Naive thymus-derived CD8-positive, alpha-beta T cell (primary cell): Measurements from ENCODE around the gene GHDC. TPM values are rescaled to one million over a fixed set of nuclear protein-coding genes. Genes with fewer than 3 reads are reported as not detected.
"Not testable (repeated sequence)": the region's sequence is repeated elsewhere in the genome, so short reads cannot be mapped to it uniquely, and the experiment has no call there.

Experiments
- ATAC-seq, 2 donors: fragments of 150-1000 bp; cut with Tn5 transposase in 1 of 2; sonication (Bioruptor Pico), chemical (Tn5 transposase) in 1 of 2; 1 replicate in 1 of 2; 2 replicates in 1 of 2; pipeline ENCODE4 v1.10.0; 2021; ENCODE audit warnings: mild to moderate bottlenecking in 2 of 2, moderate library complexity in 2 of 2
- POLR2A ChIA-PET: fragments of 350-600 bp; sonication (Branson Sonifier 250); formaldehyde crosslinking; loops from one replicate; lab custom pipeline; 2021; ENCODE audit warnings: antibody characterized with exemption; lab: Charles Lee
- DNase-seq, 10 donors: peaks; one replicate each; pipeline versions ENCODE4 v3.0.0 to v3.0.0-alpha.2; 2020 to 2022
- H3K27ac Mint-ChIP-seq, 10 donors: one replicate each; pipeline ENCODE4 v1.8.0; 2020 to 2022; ENCODE audit warnings: mild to moderate bottlenecking in 10 of 10, mixed read lengths in 10 of 10, moderate library complexity in 4 of 10, inconsistent platforms in 1 of 10
- H3K27me3 Mint-ChIP-seq, 5 donors: one replicate each; pipeline ENCODE4 v1.8.0; 2021 to 2022; ENCODE audit warnings: mixed read lengths in 5 of 5
- H3K36me3 Mint-ChIP-seq, 3 donors: one replicate each; pipeline ENCODE4 v1.8.0; 2020 to 2022; ENCODE audit warnings: mixed read lengths in 3 of 3, mild to moderate bottlenecking in 2 of 3, inconsistent platforms in 1 of 3
- H3K4me1 Mint-ChIP-seq, 4 donors: one replicate each; pipeline ENCODE4 v1.8.0; 2021 to 2022; ENCODE audit warnings: mixed read lengths in 4 of 4
- H3K4me3 Mint-ChIP-seq, 10 donors: one replicate each; pipeline ENCODE4 v1.8.0; 2020 to 2022; ENCODE audit warnings: mild to moderate bottlenecking in 10 of 10, mixed read lengths in 10 of 10, moderate library complexity in 6 of 10, inconsistent platforms in 1 of 10
- H3K9me3 Mint-ChIP-seq, 9 donors: one replicate each; pipeline ENCODE4 v1.8.0; 2020 to 2022; ENCODE audit warnings: mixed read lengths in 9 of 9, mild to moderate bottlenecking in 3 of 9, inconsistent platforms in 1 of 9, moderate library complexity in 1 of 9
- polyA plus RNA-seq, 3 donors: library from polyadenylated mRNA; unstranded; fragments of 300-500 nt; fragmentation: Illumina TruSeq; gene quantifications; one replicate each; pipeline ENCODE4 v1.2.3, GENCODE V29; 2021
- total RNA-seq, 8 experiments: library from RNA in 2 of 8; stranded (reverse) in 2 of 8; gene quantifications; one replicate each; pipeline ENCODE4 v1.2.3 and lab custom pipeline; 2021 to 2026

GHDC gene
- total and polyA plus RNA-seq, 5 experiments from 2014 or later = 15.3 to 29.6 (median 21.5) TPM

GRCh38 chr17:42189651-42189965 is 4.7 kb downstream of the GHDC start:
- H3K27ac Mint-ChIP-seq = no peak overlapping the region
- H3K4me1 Mint-ChIP-seq = peaks cover 18 to 37% (median 30%) of the 10 kb centered on the region in 4 donors
- no peak for ATAC-seq
- no peak overlapping the region for H3K4me3 Mint-ChIP-seq
- no peaks in the 10 kb centered on the region for H3K9me3 Mint-ChIP-seq
- DNase-seq = peak in 1 of 10 donors; percentile 53
- POLR2A ChIA-PET = interaction anchor here (1.1 kb wide), 1 partner anchor 8 kb away, joined by 3 read pairs; the partner anchor contains the start of gene KCNH4
- peaks cover 0 to 1% (median 0%) of the 10 kb centered on the region in 3 donors for H3K36me3 Mint-ChIP-seq
- H3K27me3 Mint-ChIP-seq = no peaks in the 10 kb centered on the region

- Mint-ChIP-seq H3K27me3 (no peaks in the 10 kb centered on the region), H3K4me1 (peaks cover 17 to 36% (median 28%) of the 10 kb centered on the region in 4 donors), H3K27ac (peak overlapping the region in 2 of 10 donors; percentile 11 to 27), H3K36me3 (peaks cover 0 to 1% (median 0%) of the 10 kb centered on the region in 3 donors), H3K9me3 (no peaks in the 10 kb centered on the region), H3K4me3 (peak overlapping the region in 1 of 10 donors; percentile 56)
- ATAC-seq (no peak), DNase-seq (peak in 1 of 10 donors; percentile 4)
- POLR2A ChIA-PET = interaction anchor here (1.0 to 1.9 kb wide), 3 partner anchors 8 to 10 kb away, joined by 3 to 4 read pairs (median 3); partner anchors contain the start of gene KCNH4
These were observed 5.3 kb downstream of the GHDC start for GRCh38 chr17:42188749-42189650.

GRCh38 chr17:42187833-42188232 is 6.5 kb downstream of the GHDC start:
- Mint-ChIP-seq H3K4me1 (peaks cover 16 to 35% (median 28%) of the 10 kb centered on the region in 4 donors), H3K27ac (peak overlapping the region in 2 of 10 donors; percentile 21 to 78), H3K9me3 (no peaks in the 10 kb centered on the region), H3K27me3 (no peaks in the 10 kb centered on the region), H3K4me3 (no peak overlapping the region), H3K36me3 (peaks cover 0 to under 1% (median 0%) of the 10 kb centered on the region in 3 donors)
- POLR2A ChIA-PET = interaction anchor here (1.0 to 1.9 kb wide), 2 partner anchors 9 kb away, joined by 3 to 4 read pairs; no protein-coding TSS in a partner anchor
- peak in 1 of 10 donors; percentile 6 for DNase-seq
- ATAC-seq = no peak

GRCh38 chr17:42186191-42186590 is 8.1 kb downstream of the GHDC start:
- Mint-ChIP-seq H3K27ac (peak overlapping the region in 4 of 10 donors; percentile 43 to 76 (median 59)), H3K4me1 (peaks cover 14 to 36% (median 31%) of the 10 kb centered on the region in 4 donors), H3K4me3 (peak overlapping the region in 4 of 10 donors; percentile 15 to 59 (median 37)), H3K27me3 (peaks cover 0 to 10% (median 3%) of the 10 kb centered on the region in 5 donors)
- DNase-seq, H3K36me3 Mint-ChIP-seq, H3K9me3 Mint-ChIP-seq, ATAC-seq: not testable (repeated sequence)
- POLR2A ChIA-PET = interaction anchor here (0.6 to 0.8 kb wide), 4 partner anchors 8 to 166 kb away, joined by 3 to 4 read pairs (median 3); partner anchors contain the start of gene GHDC

GRCh38 chr17:42185621-42185930 is 8.7 kb downstream of the GHDC start:
- Mint-ChIP-seq H3K27ac (peak overlapping the region in 1 of 10 donors; percentile 17), H3K36me3 (no peaks in the 10 kb centered on the region), H3K4me1 (peaks cover 14 to 39% (median 33%) of the 10 kb centered on the region in 4 donors), H3K9me3 (no peaks in the 10 kb centered on the region), H3K4me3 (peak overlapping the region in 3 of 10 donors; percentile 28 to 97 (median 78)), H3K27me3 (peaks cover 0 to 11% (median 3%) of the 10 kb centered on the region in 5 donors)
- peak in 1 of 10 donors; percentile 60 for DNase-seq
- POLR2A ChIA-PET = interaction anchor here (0.7 to 0.8 kb wide), 2 partner anchors 9 to 66 kb away, joined by 3 to 4 read pairs; partner anchors contain the start of gene GHDC
- no peak for ATAC-seq

GRCh38 chr17:42184713-42185620 is 9.3 kb downstream of the GHDC start, which contains the start of gene HCRT:
HCRT (minus strand) TSS chr17:42185452; CDS start chr17:42185365, 87 bp downstream.
- Mint-ChIP-seq H3K4me3 (peak within 1 kb of the TSS; percentile 76 to 97 (median 86)), H3K36me3 (no peaks in the 10 kb centered on the region), H3K4me1 (peaks cover 12 to 42% (median 38%) of the 10 kb centered on the region in 4 donors), H3K27me3 (peaks cover 0 to 16% (median 3%) of the 10 kb centered on the region in 5 donors), H3K27ac (peak within 1 kb of the TSS; percentile 56 to 89 (median 77)), H3K9me3 (no peaks in the 10 kb centered on the region)
- peak in 3 of 10 donors; percentile 10 to 52 (median 14) for DNase-seq
- POLR2A ChIA-PET = interaction anchor here (1.2 to 2.1 kb wide), 6 partner anchors 9 to 107 kb away, joined by 3 to 14 read pairs (median 4); partner anchors contain the start of genes GHDC and STAT5A
- no peak for ATAC-seq

- Mint-ChIP-seq H3K4me1 (peaks cover 12 to 45% (median 43%) of the 10 kb centered on the region in 4 donors), H3K27me3 (peaks cover 3 to 25% (median 7%) of the 10 kb centered on the region in 5 donors), H3K4me3 (peak overlapping the region; percentile 78 to 97 (median 93)), H3K27ac (peak overlapping the region; percentile 83 to 94 (median 90)), H3K9me3 (no peaks in the 10 kb centered on the region), H3K36me3 (no peaks in the 10 kb centered on the region)
- ATAC-seq (peak; percentile 72 to 74), DNase-seq (peak; percentile 44 to 83 (median 74))
- POLR2A ChIA-PET = interaction anchor here (0.6 to 2.1 kb wide), 9 partner anchors 10 to 118 kb away, joined by 3 to 14 read pairs (median 4); partner anchors contain the start of genes GHDC and STAT5A
These were observed 10.3 kb downstream of the GHDC start for GRCh38 chr17:42183741-42184711.

GRCh38 chr17:42182927-42183734 is 11.2 kb downstream of the GHDC start:
- Mint-ChIP-seq H3K36me3 (no peaks in the 10 kb centered on the region), H3K4me3 (peak overlapping the region; percentile 78 to 97 (median 93)), H3K27ac (peak overlapping the region; percentile 83 to 94 (median 90)), H3K27me3 (peaks cover 7 to 34% (median 11%) of the 10 kb centered on the region in 5 donors), H3K4me1 (peaks cover 14 to 47% (median 45%) of the 10 kb centered on the region in 4 donors), H3K9me3 (no peaks in the 10 kb centered on the region)
- POLR2A ChIA-PET = interaction anchor here (0.6 to 2.1 kb wide), 6 partner anchors 9 to 117 kb away, joined by 3 to 14 read pairs (median 4); partner anchors contain the start of genes GHDC and STAT5A
- ATAC-seq (no peak), DNase-seq (no peak)

GRCh38 chr17:42181851-42182207 is 12.5 kb downstream of the GHDC start:
- H3K27ac Mint-ChIP-seq = peak overlapping the region in 1 of 10 donors; percentile 4
- H3K36me3 Mint-ChIP-seq = no peaks in the 10 kb centered on the region
- POLR2A ChIA-PET = interaction anchor here (0.6 to 3.3 kb wide), 5 partner anchors 8 to 66 kb away, joined by 3 to 14 read pairs (median 3); partner anchors contain the start of gene GHDC
- no peaks in the 10 kb centered on the region for H3K9me3 Mint-ChIP-seq
- ATAC-seq = no peak
- peaks cover 7 to 43% (median 11%) of the 10 kb centered on the region in 5 donors for H3K27me3 Mint-ChIP-seq
- H3K4me1 Mint-ChIP-seq = peaks cover 14 to 48% (median 46%) of the 10 kb centered on the region in 4 donors
- DNase-seq = no peak
- H3K4me3 Mint-ChIP-seq = peak overlapping the region in 9 of 10 donors; percentile 12 to 78 (median 66)
